Peyer's patch (tissue), 4 donors: ENCODE results near the gene GSTP1.
"Not testable (repeated sequence)": the region's sequence is repeated elsewhere in the genome, so short reads cannot be mapped to it uniquely, and the experiment has no call there.

Experiments
- CTCF ChIP-seq, 6 experiments: fragments of 450-650 bp in 4 of 6; fragments of 200-600 bp in 2 of 6; sonication (generic) in 1 of 6; IDR thresholded peaks; one replicate each; pipeline ENCODE4 v1.5.1; 2017 to 2019; ENCODE audit warnings: antibody characterized with exemption in 6 of 6, mild to moderate bottlenecking in 3 of 6, moderate library complexity in 1 of 6
- POLR2A ChIP-seq, 2 donors: fragments of 450-650 bp; IDR thresholded peaks; one replicate each; pipeline ENCODE4 v1.5.1; 2017; ENCODE audit warnings: antibody characterized with exemption in 2 of 2, mild to moderate bottlenecking in 2 of 2, moderate library complexity in 2 of 2

GRCh38 chr11:67604119-67604518, 20.5 kb downstream of the GSTP1 start:
- not testable (repeated sequence) for TF ChIP-seq POLR2A, CTCF (IDR thresholded peaks at IDR 0.05)
